ENCODE data around the gene RGS1. TPM values are rescaled to one million over a fixed set of nuclear protein-coding genes. Genes with fewer than 3 reads are reported as not detected.

Gene RGS1
- total and polyA plus RNA-seq, 9 of the 15 experiments (the other 6 are each of a cell fraction or from before 2014, with no cell fraction given) = not detected

DNA sequence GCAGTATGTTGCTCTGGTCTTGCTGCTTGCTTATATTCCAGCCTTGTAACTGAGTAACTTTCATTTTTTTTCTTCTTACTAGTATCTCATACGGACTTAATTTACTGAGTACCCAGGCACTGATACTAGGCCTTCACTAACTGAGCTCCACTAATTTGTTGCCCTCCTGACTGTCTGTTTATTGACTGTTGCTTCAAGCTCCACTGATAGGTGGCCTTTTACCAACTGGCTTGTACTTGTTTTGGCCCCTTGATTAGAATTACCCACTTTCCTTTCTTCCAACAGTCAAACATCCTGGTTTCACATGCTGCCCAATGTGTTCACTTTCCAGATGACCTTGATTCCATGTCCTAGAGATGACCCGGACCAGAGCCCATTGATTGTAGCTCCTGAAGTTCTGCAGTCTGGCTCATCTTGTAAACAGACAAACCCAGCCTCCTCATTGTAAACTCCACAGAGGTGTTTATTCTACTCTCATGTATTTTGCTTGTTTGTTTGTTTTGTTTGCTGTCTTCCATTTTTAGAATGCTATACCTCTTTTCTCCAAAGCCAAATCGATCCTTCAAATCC is 27.7 kb downstream of the RGS1 start:
- ChIA-PET POLR2A (interaction anchor here (0.8 kb wide), 1 partner anchor 207 kb away, joined by 3 read pairs; no protein-coding TSS in a partner anchor), CTCF (ENCODE audit: low intra/inter-chr PET ratio) (no interaction called here)
- ATAC-seq = no peak
- WGBS (ENCODE audit: insufficient coverage, low coverage, missing lambda C conversion rate) = 0% methylated on average over 3 of the region's 3 CpGs
- FAIRE-seq = no peak
- H3K4me2 ChIP-seq (ENCODE audit: insufficient read depth, low read length) = no peak overlapping the region
- BruUV-seq (replicated peaks) = no TSS peak
- no peaks in the 10 kb centered on the region for H3K9me1 ChIP-seq (ENCODE audit: control insufficient read depth, insufficient read depth, low read length)
- no peak overlapping the region for H3K4me3 ChIP-seq
- no peaks in the 10 kb centered on the region for H3K36me3 ChIP-seq (ENCODE audit: control insufficient read depth, insufficient read depth, low read length)
- H3K27ac ChIP-seq (ENCODE audit: extremely low read depth, low read depth, low read length) = no peak overlapping the region
- no peaks in the 10 kb centered on the region; the same call in 1 of the 2 replicates for H3K9me3 ChIP-seq (replicated peaks; ENCODE audit: control insufficient read depth, insufficient read depth, low read depth, low read length)
- intact Hi-C loops (cut with micrococcal nuclease) (no loop called here), in situ Hi-C loops (cut with MboI) (no loop called here)
- no peaks in the 10 kb centered on the region for H3K79me2 ChIP-seq (ENCODE audit: control insufficient read depth, insufficient read depth, low read length)
- H3K9ac ChIP-seq (ENCODE audit: insufficient read depth in 1 of 2, low read depth in 2 of 2, low read length in 2 of 2) = no peak overlapping the region
- H4K20me1 ChIP-seq (replicated peaks; ENCODE audit: control insufficient read depth, insufficient read depth, low read length) = no peaks in the 10 kb centered on the region
- H3K4me1 ChIP-seq (replicated peaks in 1 of 2; ENCODE audit: control insufficient read depth in 2 of 2, insufficient read depth in 2 of 2, low read length in 2 of 2) = no peaks in the 10 kb centered on the region
- H2AFZ ChIP-seq (ENCODE audit: low read depth, low read length) = no peak overlapping the region
- DNase-seq (ENCODE audit: extremely low read depth in 1 of 4, low spot score in 3 of 4) = no peak
- H3K27me3 ChIP-seq (ENCODE audit: control insufficient read depth in 2 of 2, insufficient read depth in 2 of 2, low read length in 2 of 2) = no peaks in the 10 kb centered on the region
- TF ChIP-seq HDAC6 (IDR thresholded peaks at IDR 0.05; ENCODE audit: low read depth, low read length) (no peak), CREM (IDR thresholded peaks at IDR 0.05; ENCODE audit: low read depth) (no peak), ADNP (tag; IDR thresholded peaks at IDR 0.05) (no peak), SETDB1 (IDR thresholded peaks at IDR 0.05; ENCODE audit: low read length) (no peak), MAFF (IDR thresholded peaks at IDR 0.05; ENCODE audit: low read length) (no peak), ZBED1 (IDR thresholded peaks at IDR 0.05) (no peak), NR3C1 (CRISPR knock-in tag; IDR thresholded peaks at IDR 0.05) (no peak), RBM15 (IDR thresholded peaks at IDR 0.05; ENCODE audit: insufficient read depth, low read length) (no peak), ZNF384 (IDR thresholded peaks at IDR 0.05; ENCODE audit: low read depth, low read length) (no peak), TAL1 (IDR thresholded peaks at IDR 0.05) (no peak), ETV1 (tag; conservative IDR thresholded peaks at IDR 0.05; ENCODE audit: low read depth) (no peak), EP400 (IDR thresholded peaks at IDR 0.05) (no peak), ZSCAN32 (CRISPR knock-in tag; IDR thresholded peaks at IDR 0.05) (no peak)
- TF ChIP-seq, protein P1, sequence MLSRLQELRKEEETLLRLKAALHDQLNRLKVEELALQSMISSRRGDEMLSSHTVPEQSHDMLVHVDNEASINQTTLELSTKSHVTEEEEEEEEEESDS (CRISPR knock-in tag; IDR thresholded peaks at IDR 0.05) = no peak
- TF ChIP-seq, protein P2, sequence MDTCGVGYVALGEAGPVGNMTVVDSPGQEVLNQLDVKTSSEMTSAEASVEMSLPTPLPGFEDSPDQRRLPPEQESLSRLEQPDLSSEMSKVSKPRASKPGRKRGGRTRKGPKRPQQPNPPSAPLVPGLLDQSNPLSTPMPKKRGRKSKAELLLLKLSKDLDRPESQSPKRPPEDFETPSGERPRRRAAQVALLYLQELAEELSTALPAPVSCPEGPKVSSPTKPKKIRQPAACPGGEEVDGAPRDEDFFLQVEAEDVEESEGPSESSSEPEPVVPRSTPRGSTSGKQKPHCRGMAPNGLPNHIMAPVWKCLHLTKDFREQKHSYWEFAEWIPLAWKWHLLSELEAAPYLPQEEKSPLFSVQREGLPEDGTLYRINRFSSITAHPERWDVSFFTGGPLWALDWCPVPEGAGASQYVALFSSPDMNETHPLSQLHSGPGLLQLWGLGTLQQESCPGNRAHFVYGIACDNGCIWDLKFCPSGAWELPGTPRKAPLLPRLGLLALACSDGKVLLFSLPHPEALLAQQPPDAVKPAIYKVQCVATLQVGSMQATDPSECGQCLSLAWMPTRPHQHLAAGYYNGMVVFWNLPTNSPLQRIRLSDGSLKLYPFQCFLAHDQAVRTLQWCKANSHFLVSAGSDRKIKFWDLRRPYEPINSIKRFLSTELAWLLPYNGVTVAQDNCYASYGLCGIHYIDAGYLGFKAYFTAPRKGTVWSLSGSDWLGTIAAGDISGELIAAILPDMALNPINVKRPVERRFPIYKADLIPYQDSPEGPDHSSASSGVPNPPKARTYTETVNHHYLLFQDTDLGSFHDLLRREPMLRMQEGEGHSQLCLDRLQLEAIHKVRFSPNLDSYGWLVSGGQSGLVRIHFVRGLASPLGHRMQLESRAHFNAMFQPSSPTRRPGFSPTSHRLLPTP (IDR thresholded peaks at IDR 0.05; ENCODE audit: borderline replicate concordance, extremely low read depth, insufficient read length) = no peak
- TF ChIP-seq, protein P3, sequence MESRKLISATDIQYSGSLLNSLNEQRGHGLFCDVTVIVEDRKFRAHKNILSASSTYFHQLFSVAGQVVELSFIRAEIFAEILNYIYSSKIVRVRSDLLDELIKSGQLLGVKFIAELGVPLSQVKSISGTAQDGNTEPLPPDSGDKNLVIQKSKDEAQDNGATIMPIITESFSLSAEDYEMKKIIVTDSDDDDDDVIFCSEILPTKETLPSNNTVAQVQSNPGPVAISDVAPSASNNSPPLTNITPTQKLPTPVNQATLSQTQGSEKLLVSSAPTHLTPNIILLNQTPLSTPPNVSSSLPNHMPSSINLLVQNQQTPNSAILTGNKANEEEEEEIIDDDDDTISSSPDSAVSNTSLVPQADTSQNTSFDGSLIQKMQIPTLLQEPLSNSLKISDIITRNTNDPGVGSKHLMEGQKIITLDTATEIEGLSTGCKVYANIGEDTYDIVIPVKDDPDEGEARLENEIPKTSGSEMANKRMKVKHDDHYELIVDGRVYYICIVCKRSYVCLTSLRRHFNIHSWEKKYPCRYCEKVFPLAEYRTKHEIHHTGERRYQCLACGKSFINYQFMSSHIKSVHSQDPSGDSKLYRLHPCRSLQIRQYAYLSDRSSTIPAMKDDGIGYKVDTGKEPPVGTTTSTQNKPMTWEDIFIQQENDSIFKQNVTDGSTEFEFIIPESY (CRISPR knock-in tag; IDR thresholded peaks at IDR 0.05) = no peak
- TF ChIP-seq, protein P4, sequence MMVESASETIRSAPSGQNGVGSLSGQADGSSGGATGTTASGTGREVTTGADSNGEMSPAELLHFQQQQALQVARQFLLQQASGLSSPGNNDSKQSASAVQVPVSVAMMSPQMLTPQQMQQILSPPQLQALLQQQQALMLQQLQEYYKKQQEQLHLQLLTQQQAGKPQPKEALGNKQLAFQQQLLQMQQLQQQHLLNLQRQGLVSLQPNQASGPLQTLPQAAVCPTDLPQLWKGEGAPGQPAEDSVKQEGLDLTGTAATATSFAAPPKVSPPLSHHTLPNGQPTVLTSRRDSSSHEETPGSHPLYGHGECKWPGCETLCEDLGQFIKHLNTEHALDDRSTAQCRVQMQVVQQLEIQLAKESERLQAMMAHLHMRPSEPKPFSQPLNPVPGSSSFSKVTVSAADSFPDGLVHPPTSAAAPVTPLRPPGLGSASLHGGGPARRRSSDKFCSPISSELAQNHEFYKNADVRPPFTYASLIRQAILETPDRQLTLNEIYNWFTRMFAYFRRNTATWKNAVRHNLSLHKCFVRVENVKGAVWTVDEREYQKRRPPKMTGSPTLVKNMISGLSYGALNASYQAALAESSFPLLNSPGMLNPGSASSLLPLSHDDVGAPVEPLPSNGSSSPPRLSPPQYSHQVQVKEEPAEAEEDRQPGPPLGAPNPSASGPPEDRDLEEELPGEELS (CRISPR knock-in tag; IDR thresholded peaks at IDR 0.05; ENCODE audit: borderline replicate concordance) = no peak

Data from K562 (cell line).